AG09319 (cell line): ENCODE results near the gene FKBP15.
"Not testable (repeated sequence)": the region's sequence is repeated elsewhere in the genome, so short reads cannot be mapped to it uniquely, and the experiment has no call there.

Experiments
- DNase-seq: peaks from one replicate; pipeline ENCODE4 v3.0.0-alpha.2; 2010; ENCODE audit warnings: low read depth; ENCODE audit errors: extremely low read depth
- TF ChIP-seq, protein P1 (sequence below): IDR thresholded peaks from 2 replicates; pipeline ENCODE4 v1.5.1; 2011; ENCODE audit warnings: low read depth, mild to moderate bottlenecking, inconsistent platforms, low read length, moderate library complexity

The FKBP15 gene

DNA sequence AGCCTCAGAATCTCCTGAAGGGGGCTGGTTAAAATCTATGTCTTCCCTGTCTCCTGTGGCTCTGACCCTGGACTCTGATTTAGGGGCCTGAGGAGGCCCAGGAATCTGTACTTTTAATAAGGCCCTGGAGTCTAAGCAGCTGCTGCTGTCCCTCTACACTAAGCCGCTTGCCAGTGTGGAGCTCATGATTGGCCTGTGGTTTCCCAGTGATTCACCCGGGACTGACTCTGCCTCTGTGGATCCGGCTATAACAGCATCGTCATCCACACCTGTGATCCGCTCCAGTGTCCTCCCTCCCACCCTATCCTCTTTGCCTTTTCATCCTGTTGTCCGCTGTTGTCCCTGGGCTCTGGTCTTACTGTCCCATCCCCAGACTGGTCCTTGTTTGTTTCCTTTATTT, 66.6 kb downstream of the FKBP15 start:
- TF ChIP-seq, protein P1, sequence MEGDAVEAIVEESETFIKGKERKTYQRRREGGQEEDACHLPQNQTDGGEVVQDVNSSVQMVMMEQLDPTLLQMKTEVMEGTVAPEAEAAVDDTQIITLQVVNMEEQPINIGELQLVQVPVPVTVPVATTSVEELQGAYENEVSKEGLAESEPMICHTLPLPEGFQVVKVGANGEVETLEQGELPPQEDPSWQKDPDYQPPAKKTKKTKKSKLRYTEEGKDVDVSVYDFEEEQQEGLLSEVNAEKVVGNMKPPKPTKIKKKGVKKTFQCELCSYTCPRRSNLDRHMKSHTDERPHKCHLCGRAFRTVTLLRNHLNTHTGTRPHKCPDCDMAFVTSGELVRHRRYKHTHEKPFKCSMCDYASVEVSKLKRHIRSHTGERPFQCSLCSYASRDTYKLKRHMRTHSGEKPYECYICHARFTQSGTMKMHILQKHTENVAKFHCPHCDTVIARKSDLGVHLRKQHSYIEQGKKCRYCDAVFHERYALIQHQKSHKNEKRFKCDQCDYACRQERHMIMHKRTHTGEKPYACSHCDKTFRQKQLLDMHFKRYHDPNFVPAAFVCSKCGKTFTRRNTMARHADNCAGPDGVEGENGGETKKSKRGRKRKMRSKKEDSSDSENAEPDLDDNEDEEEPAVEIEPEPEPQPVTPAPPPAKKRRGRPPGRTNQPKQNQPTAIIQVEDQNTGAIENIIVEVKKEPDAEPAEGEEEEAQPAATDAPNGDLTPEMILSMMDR, result no peak
- no peak for DNase-seq

DNA sequence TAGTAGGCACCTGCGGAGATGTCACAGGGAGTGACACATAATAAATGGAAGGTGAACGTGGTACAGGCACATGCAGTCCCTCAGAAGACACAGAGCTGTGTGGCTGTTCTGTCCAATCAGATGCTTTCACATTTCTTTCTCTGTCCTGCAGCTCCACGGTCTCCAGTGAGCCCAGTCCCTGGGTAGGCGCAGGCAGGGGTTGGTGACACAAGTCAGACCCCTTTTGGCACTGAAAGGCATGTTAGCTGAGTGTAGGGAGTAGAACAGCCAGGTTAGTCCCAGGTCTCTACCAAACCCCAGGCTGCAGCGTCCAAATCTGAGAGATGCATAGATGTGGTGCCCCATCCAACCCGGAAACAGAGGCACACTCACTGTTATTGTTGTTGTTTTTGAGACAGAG, 67.5 kb downstream of the FKBP15 start:
- TF ChIP-seq, protein P1, result no peak
- DNase-seq, result no peak

DNA sequence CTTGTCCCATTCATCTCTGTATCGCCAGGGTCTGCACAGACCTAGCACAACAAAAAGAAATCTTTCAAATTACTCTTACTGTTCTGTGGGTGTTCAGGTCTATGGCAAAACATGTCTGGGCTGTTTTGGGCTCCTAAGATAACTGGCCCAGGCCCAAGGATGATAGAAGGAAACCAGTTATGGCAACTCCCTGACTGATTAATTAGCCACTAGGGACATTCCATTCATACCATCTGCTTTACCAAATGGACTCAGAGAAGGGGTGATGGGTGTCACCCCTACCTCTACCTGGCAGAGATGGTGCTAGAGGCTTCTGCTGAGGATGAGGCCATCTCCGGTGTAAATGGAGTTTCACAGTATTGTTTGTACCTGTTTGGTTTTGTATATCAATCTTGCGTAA, 68.4 kb downstream of the FKBP15 start:
- DNase-seq, result no peak
- TF ChIP-seq, protein P1, result no peak

DNA sequence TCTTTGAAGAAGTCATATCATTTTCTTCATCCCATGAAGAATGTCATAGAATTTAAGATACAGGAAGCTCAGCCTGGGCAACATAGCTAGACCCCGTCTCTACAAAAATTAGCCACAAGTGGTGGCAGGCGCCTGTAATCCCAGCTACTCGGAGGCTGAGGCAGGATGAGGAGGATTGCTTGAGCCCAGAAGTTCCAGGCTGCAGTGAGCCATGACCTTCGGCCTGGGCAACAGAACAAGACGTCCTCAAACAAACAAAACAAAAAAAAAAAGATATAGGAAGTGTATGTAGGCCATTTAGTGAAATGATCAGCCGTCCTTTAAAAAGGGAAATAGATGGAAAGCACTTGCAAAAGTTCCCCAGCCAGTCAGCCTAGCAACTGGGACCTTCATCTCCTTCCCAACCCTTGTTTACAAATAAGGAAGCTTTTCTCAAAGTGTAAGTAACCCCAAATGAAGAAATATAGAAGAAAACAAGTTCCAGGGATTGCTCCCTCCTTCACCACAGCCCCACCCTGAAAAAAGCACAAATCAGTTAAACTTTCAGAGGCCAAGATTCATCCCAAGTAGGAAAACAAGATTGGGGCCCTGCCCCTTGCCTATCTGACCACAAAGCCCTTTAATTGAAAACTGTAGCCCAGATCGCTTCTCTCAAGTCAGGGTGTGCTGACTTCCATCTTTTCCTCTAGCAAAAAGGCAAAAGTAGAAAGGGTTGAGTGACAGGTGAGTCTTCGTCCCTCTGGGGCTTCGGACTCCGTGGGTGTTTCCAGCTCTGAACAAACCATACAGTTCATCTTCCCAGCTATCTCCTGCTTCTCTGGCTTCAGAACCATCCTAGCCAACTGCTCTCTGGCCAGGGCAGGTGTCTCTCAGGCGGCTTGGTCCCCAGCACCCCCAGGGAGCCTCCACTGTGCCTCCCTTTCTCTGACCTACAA, 69.1 kb downstream of the FKBP15 start:
- DNase-seq, result no peak
- TF ChIP-seq, protein P1, result no peak

DNA sequence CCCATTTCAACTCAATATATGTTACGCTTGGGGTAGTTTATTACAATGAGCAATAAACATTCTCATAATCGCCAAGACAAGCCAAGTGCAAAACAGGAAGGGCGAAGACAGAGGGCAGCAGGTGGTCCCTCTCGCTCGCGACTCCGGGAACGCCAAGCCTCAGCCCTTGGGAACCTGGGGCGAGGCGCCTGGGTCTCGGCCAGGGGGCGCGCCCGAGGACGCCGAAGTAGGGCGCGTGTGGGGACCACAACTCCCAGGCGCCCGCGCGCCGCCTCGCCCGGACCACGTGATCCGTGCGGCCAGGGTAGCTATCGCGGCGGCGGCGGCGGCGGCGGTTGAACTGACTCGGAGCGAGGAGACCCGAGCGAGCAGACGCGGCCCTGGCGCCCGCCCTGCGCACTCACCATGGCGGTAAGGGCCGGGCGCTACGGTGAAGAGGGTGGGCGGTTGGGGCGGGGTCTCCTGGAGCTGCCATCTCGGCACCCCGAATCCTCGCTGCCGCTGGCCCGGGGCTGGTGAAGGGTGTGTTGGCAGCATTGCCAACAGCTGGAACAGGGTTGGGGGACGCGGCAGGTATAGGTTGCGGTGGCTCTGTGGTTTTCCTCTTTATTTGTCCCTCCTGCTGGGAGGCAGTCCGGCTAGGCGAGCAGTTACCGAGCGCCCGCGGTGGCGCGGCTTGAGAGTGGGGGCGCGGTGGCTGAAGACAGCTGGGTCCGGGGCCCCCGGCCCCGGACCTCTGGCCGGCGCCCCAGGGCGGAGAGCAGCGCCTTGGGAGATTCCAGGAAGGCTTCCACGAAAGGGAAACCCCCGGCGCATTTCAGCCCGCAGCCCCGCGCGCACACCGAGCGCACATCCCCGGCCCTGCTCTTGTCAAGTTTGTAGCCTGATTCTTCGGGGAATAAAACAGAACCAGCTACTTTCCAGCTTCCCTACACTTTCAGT, 70.1 kb downstream of the FKBP15 start, which contains the start of gene SLC31A2:
SLC31A2 (plus strand) TSS at position 338 of the 942 bp plus-strand sequence; CDS start at position 406, 68 bp downstream.
- peak; percentile 31 for DNase-seq
- TF ChIP-seq, protein P1, result peak; percentile 16

DNA sequence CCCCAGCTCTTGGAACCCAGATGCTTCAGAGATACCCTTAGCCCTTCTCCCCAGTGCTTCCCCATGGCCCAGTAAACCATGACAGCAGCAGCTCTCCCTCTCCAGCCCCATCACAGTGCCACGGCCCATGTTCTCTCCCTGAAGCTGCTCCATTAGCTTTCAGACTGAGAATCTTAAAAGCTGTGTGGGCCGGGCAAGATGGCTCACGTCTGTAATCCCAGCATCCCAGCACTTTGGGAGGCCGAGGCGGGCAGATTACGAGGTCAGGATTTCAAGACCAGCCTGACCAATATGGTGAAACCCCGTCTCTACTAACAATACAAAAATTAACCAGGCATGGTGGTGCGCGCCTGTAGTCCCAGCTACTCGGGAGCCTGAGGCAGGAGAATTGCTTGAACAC, 71.5 kb downstream of the FKBP15 start:
- DNase-seq, result not testable (repeated sequence)

DNA sequence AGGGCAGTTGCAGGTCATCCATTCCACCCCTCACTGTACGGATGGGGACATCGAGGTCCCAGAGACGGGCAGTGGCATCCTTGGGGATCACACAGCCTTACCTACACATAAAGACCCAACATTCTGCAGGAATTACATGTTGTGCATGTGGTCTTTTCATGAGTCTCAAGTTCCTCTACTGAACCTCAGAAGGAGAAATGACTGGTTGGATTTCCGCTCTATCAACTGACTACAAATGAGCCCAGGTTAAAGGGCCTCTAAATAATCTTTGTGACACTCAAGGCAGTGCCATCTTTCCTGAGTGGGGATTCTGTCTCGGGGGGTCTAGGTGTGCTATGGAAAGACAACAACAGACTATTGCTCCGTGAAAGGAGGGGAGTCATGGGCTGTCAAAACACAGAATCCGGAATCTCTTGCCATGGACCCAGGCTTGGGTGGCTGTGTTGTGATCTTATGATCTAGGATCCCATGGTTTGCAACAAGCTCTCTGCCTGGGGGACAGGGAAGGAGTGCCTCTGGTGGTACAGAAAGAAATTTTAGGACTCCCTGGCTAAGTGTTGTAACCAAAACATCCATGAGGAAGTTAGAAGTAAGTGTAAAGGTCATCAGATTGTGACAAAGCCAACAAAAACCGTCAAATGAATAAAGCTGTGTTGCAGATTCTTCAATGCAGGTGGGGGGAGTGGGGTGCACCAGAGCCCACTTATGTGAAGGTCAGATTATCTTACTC, 72.1 kb downstream of the FKBP15 start:
- DNase-seq, result no peak
- TF ChIP-seq, protein P1, result no peak
